ENCODE measurements around the gene APCDD1. TPM values are rescaled to one million over a fixed set of nuclear protein-coding genes. Genes with fewer than 3 reads are reported as not detected.
"Not testable (repeated sequence)": the region's sequence is repeated elsewhere in the genome, so short reads cannot be mapped to it uniquely, and the experiment has no call there.

APCDD1 gene
- total RNA-seq, 1 donor from 2014 or later: 110 TPM

DNA sequence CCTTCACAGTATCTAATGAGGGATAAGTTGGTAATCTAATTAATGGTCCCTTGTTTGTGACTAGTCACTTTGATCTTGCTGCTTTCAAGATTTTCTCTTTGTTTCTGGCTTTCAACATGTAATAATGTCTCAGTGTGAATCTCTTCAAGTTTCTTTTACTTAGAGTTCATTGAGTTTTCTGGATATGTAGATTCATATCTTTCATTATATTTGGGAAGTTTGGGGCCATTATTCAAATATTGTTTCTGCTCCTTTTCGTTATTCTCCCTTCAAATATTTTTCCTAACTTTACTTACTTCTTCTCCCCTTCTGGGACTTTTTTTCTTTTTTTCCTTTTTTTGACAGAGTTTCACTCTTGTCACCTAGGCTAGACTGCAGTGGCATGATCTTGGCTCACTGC lies 50.3 kb downstream of the APCDD1 start:
- DNase-seq (ENCODE audit: extremely low spot score, unreplicated experiment): no peak
- H3K4me1 Mint-ChIP-seq (ENCODE audit: unreplicated experiment): no peaks in the 10 kb centered on the region
- no peaks in the 10 kb centered on the region for H3K9me3 Mint-ChIP-seq
- H3K27ac Mint-ChIP-seq: no peak overlapping the region
- no peaks in the 10 kb centered on the region for H3K27me3 Mint-ChIP-seq
- H3K36me3 Mint-ChIP-seq: no peaks in the 10 kb centered on the region
- no peak overlapping the region for H3K4me3 Mint-ChIP-seq
- TF ChIP-seq, protein P1, sequence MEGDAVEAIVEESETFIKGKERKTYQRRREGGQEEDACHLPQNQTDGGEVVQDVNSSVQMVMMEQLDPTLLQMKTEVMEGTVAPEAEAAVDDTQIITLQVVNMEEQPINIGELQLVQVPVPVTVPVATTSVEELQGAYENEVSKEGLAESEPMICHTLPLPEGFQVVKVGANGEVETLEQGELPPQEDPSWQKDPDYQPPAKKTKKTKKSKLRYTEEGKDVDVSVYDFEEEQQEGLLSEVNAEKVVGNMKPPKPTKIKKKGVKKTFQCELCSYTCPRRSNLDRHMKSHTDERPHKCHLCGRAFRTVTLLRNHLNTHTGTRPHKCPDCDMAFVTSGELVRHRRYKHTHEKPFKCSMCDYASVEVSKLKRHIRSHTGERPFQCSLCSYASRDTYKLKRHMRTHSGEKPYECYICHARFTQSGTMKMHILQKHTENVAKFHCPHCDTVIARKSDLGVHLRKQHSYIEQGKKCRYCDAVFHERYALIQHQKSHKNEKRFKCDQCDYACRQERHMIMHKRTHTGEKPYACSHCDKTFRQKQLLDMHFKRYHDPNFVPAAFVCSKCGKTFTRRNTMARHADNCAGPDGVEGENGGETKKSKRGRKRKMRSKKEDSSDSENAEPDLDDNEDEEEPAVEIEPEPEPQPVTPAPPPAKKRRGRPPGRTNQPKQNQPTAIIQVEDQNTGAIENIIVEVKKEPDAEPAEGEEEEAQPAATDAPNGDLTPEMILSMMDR (conservative IDR thresholded peaks at IDR 0.05): no peak

DNA sequence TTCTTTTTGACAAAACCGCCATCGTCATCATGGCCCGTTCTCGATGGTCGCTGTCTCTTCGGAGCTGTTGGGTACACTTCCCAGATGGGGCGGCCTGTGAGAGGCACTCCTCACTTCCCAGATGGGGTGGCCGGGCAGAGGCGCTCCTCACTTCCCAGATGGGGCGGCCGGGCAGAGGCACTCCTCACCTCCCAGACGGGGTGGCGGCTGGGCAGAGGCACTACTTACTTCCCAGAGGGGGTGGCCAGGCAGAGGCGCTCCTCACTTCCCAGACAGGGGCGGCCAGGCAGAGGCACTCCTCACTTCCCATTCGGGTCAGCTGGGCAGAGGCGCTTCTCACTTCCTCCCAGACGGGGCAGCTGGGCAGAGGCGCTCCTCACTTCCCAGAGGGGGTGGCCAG lies 51.5 kb downstream of the APCDD1 start:
- H3K9me3 Mint-ChIP-seq, H3K4me3 Mint-ChIP-seq: not testable (repeated sequence)

DNA sequence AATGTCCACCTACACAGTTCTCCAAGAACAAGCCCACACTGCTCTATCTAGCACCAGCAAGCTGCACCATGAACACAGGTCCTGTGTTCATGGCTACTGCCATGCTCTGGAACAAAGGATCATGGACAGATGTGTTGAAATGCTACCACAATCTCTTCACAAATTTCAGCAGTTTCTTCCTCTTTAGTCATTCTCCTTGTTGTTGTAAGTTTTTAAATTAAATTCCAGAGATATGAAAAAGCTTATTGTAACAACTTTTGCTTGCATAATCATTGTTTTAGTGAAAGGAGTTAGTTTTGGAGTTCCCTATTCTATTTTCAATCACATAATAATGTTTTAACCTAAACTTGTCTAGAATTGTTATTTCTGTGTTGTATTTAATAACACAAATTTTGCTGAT lies 54.2 kb downstream of the APCDD1 start:
- H3K4me1 Mint-ChIP-seq (ENCODE audit: unreplicated experiment): no peaks in the 10 kb centered on the region
- H3K36me3 Mint-ChIP-seq: no peaks in the 10 kb centered on the region
- no peak overlapping the region for H3K4me3 Mint-ChIP-seq
- no peak for DNase-seq (ENCODE audit: extremely low spot score, unreplicated experiment)
- no peak overlapping the region for H3K27ac Mint-ChIP-seq
- TF ChIP-seq, protein P1 (conservative IDR thresholded peaks at IDR 0.05): no peak
- H3K9me3 Mint-ChIP-seq: no peaks in the 10 kb centered on the region
- H3K27me3 Mint-ChIP-seq: no peaks in the 10 kb centered on the region

More for the DNA sequence above, 51.5 kb downstream of the APCDD1 start:
- not testable (repeated sequence) for DNase-seq (ENCODE audit: extremely low spot score, unreplicated experiment); H3K4me1 Mint-ChIP-seq (ENCODE audit: unreplicated experiment); H3K27ac Mint-ChIP-seq; H3K36me3 Mint-ChIP-seq; H3K27me3 Mint-ChIP-seq

DNA sequence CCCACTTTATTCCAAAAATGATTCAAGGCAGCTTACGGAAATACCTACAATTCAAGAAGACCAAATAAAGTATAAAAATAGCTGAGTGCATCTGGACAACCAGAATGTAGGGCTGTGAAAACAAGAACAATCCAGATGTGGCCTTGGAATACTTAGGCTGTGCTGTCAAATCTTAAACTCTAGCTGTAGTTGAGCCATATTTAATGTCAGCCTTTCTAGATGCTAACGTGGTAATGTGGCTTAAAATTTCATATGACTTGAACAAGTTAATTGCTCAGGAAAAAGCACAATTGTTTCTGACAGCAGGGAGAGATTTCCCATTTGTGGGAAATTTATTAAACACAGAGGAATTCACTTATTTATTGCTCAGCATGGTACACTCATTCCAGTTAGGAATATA lies 56.8 kb downstream of the APCDD1 start:
- Mint-ChIP-seq H3K27me3 (no peaks in the 10 kb centered on the region), H3K27ac (no peak overlapping the region), H3K9me3 (no peaks in the 10 kb centered on the region), H3K36me3 (no peaks in the 10 kb centered on the region), H3K4me1 (ENCODE audit: unreplicated experiment) (peaks cover 14% of the 10 kb centered on the region), H3K4me3 (no peak overlapping the region)
- TF ChIP-seq, protein P1 (conservative IDR thresholded peaks at IDR 0.05): no peak
- no peak for DNase-seq (ENCODE audit: extremely low spot score, unreplicated experiment)

DNA sequence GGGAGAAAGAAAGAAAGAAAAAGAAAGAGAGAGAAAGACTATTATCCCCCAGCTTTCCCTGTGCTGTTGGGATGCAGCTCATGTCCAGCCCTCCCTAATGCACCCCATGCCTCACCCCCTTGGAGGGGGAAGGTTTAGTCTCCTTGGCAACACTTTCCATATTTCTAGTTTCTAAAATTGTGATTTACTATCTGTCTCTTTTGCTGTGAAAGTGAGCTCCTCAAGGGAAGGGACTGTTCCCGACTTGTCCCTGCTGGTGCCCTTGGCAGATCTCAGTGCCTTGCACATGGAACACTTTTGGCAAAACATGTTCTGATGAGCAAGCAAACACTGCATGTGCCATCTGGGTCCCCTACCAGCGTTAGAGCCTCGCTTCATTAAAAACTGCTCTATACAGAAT lies 59.6 kb downstream of the APCDD1 start:
- Mint-ChIP-seq H3K27ac (no peak overlapping the region), H3K4me1 (ENCODE audit: unreplicated experiment) (peaks cover 20% of the 10 kb centered on the region), H3K9me3 (peaks cover 7% of the 10 kb centered on the region), H3K4me3 (peak overlapping the region; percentile 35), H3K27me3 (no peaks in the 10 kb centered on the region), H3K36me3 (no peaks in the 10 kb centered on the region)
- DNase-seq (ENCODE audit: extremely low spot score, unreplicated experiment): no peak
- TF ChIP-seq, protein P1 (conservative IDR thresholded peaks at IDR 0.05): no peak

DNA sequence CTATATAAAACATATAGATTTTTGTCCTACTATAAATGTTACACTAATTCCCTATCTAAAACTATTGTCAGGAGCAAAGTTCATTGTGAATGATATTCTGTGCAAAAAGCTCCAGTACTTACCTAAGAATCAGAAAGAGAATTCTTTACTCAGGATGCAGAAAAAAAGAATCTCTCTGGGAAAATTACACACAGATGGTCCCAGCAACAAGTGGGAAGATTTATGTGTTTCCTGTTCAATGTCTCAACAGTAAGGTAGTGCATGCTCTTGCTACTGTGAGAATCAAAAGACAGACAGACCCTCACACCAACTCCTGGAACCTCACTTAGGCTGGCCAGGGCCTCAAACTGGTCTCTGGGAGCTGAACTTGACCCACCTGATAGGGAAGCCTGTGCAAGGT lies 60.2 kb downstream of the APCDD1 start:
- Mint-ChIP-seq H3K4me3 (no peak overlapping the region), H3K4me1 (ENCODE audit: unreplicated experiment) (peaks cover 24% of the 10 kb centered on the region), H3K27me3 (no peaks in the 10 kb centered on the region), H3K9me3 (peaks cover 7% of the 10 kb centered on the region), H3K36me3 (no peaks in the 10 kb centered on the region), H3K27ac (no peak overlapping the region)
- DNase-seq (ENCODE audit: extremely low spot score, unreplicated experiment): no peak
- TF ChIP-seq, protein P1 (conservative IDR thresholded peaks at IDR 0.05): no peak

Data from type B pancreatic cell (in vitro differentiated cells).